Tibial nerve (tissue), 4 donors: ENCODE data around the gene OLR1. TPM values are rescaled to one million over a fixed set of nuclear protein-coding genes. Genes with fewer than 3 reads are reported as not detected.
"Not testable (repeated sequence)": the region's sequence is repeated elsewhere in the genome, so short reads cannot be mapped to it uniquely, and the experiment has no call there.

ENCODE experiments used
- DNase-seq, 2 donors: peaks; one replicate each; pipeline ENCODE4 v3.0.0-alpha.2; 2019; ENCODE audit warnings: low spot score in 2 of 2
- H3K27ac ChIP-seq, 4 donors: fragments of 200-600 bp; sonication (generic) in 3 of 4; one replicate each; pipeline ENCODE4 v1.5.1; 2017 to 2019; ENCODE audit warnings: mild to moderate bottlenecking in 1 of 4
- H3K27me3 ChIP-seq, 2 donors: fragments of 200-600 bp; sonication (generic) in 1 of 2; one replicate each; pipeline versions ENCODE4 v1.5.1 to v1.6.0; 2017 to 2019
- H3K36me3 ChIP-seq, 3 donors: fragments of 200-600 bp; sonication (generic); one replicate each; pipeline ENCODE4 v1.5.1; 2018 to 2019
- H3K4me1 ChIP-seq, 4 donors: fragments of 200-600 bp; sonication (generic) in 3 of 4; one replicate each; pipeline ENCODE4 v1.5.1; 2017 to 2019
- H3K4me3 ChIP-seq, 4 donors: fragments of 200-600 bp; sonication (generic) in 3 of 4; one replicate each; pipeline ENCODE4 v1.5.1; 2017 to 2019; ENCODE audit warnings: mild to moderate bottlenecking in 1 of 4, moderate library complexity in 1 of 4
- H3K9me3 ChIP-seq, 4 donors: fragments of 200-600 bp; sonication (generic) in 3 of 4; one replicate each; pipeline ENCODE4 v1.5.1; 2017 to 2019
- EP300 ChIP-seq, 2 donors: sonication (generic); formaldehyde crosslinking; IDR thresholded peaks; one replicate each; pipeline ENCODE4 v1.6.1; 2017; ENCODE audit warnings: antibody characterized with exemption in 2 of 2, mild to moderate bottlenecking in 1 of 2
- POLR2A ChIP-seq, 2 donors: fragments of 450-650 bp; IDR thresholded peaks; one replicate each; pipeline ENCODE4 v1.6.1; 2017; ENCODE audit warnings: antibody characterized with exemption in 2 of 2, mild to moderate bottlenecking in 2 of 2, moderate library complexity in 2 of 2
- whole genome bisulfite sequencing, 2 donors: methylation state at CpG; one replicate each; pipeline ENCODE4 v1.1.5; 2018; 5-methylcytosine and 5-hydroxymethylcytosine counted together
- total RNA-seq, 4 donors: library from RNA; depleted of rRNA; stranded (reverse); fragments of >200 nt; gene quantifications; one replicate each; pipeline ENCODE4 v1.1.0, GENCODE V29; 2016
- TF ChIP-seq, protein P1 (sequence below), 5 experiments: fragments of 200-600 bp in 3 of 5; fragments of 450-650 bp in 2 of 5; sonication (generic) in 3 of 5; IDR thresholded peaks; one replicate each; pipeline ENCODE4 v1.5.1; 2016 to 2019; ENCODE audit warnings: antibody characterized with exemption in 5 of 5, mild to moderate bottlenecking in 3 of 5, moderate library complexity in 2 of 5

The OLR1 gene
- total RNA-seq, 4 donors from 2014 or later: 0.84 to 18.1 (median 2.2) TPM

GRCh38 chr12:10211101-10211939 lies 39.4 kb upstream of the OLR1 start:
- H3K9me3 ChIP-seq: no peaks in the 10 kb centered on the region
- no peak overlapping the region for H3K4me3 ChIP-seq
- peak overlapping the region; percentile 97 to 100 (median 100) for H3K27ac ChIP-seq
- H3K4me1 ChIP-seq: peaks cover 0 to 26% (median 2%) of the 10 kb centered on the region in 4 donors
- no peaks in the 10 kb centered on the region for H3K36me3 ChIP-seq
- TF ChIP-seq, protein P1, sequence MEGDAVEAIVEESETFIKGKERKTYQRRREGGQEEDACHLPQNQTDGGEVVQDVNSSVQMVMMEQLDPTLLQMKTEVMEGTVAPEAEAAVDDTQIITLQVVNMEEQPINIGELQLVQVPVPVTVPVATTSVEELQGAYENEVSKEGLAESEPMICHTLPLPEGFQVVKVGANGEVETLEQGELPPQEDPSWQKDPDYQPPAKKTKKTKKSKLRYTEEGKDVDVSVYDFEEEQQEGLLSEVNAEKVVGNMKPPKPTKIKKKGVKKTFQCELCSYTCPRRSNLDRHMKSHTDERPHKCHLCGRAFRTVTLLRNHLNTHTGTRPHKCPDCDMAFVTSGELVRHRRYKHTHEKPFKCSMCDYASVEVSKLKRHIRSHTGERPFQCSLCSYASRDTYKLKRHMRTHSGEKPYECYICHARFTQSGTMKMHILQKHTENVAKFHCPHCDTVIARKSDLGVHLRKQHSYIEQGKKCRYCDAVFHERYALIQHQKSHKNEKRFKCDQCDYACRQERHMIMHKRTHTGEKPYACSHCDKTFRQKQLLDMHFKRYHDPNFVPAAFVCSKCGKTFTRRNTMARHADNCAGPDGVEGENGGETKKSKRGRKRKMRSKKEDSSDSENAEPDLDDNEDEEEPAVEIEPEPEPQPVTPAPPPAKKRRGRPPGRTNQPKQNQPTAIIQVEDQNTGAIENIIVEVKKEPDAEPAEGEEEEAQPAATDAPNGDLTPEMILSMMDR (IDR thresholded peaks at IDR 0.05): no peak
- TF ChIP-seq EP300 (IDR thresholded peaks at IDR 0.05) (no peak), POLR2A (IDR thresholded peaks at IDR 0.05) (no peak)
- no peak for DNase-seq
- WGBS, 2 donors: 95 to 96% methylated on average over 25 of the region's 25 CpGs
- H3K27me3 ChIP-seq: no peaks in the 10 kb centered on the region

DNA sequence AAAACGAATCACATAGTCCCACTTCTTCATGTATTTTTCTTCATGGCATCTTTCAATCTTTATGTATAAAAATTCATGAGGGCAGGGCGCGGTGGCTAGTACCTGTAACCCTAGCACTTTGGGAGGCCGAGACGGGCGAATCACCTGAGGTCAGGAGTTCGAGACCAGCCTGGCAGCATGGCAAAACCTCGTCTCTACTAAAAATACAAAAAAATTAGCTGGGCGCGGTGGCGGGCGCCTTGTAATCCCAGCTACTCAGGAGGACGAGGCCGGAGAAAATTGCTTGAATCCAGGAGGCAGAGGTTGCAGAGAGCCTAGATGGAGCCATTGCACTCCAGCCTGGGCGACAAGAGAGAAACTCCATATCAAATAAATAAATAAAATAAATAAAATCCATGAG lies 38.3 kb upstream of the OLR1 start:
- TF ChIP-seq EP300 (IDR thresholded peaks at IDR 0.05): no peak
- TF ChIP-seq, protein P1 (IDR thresholded peaks at IDR 0.05): no peak
- no peak for TF ChIP-seq POLR2A (IDR thresholded peaks at IDR 0.05)
- no peaks in the 10 kb centered on the region for H3K36me3 ChIP-seq
- H3K9me3 ChIP-seq: no peaks in the 10 kb centered on the region
- DNase-seq: no peak
- H3K4me1 ChIP-seq: peaks cover 0 to 19% (median 2%) of the 10 kb centered on the region in 4 donors
- WGBS, 2 donors: 94% methylated on average over 15 of the region's 15 CpGs
- no peak overlapping the region for H3K27ac ChIP-seq
- H3K4me3 ChIP-seq: no peak overlapping the region
- H3K27me3 ChIP-seq: no peaks in the 10 kb centered on the region

GRCh38 chr12:10207136-10207535 lies 35.2 kb upstream of the OLR1 start:
- Histone ChIP-seq H3K27me3 (no peaks in the 10 kb centered on the region), H3K9me3 (no peaks in the 10 kb centered on the region), H3K4me3 (no peak overlapping the region), H3K27ac (no peak overlapping the region), H3K36me3 (no peaks in the 10 kb centered on the region), H3K4me1 (peaks cover 0 to 6% (median 2%) of the 10 kb centered on the region in 4 donors)
- TF ChIP-seq POLR2A (IDR thresholded peaks at IDR 0.05) (no peak), EP300 (IDR thresholded peaks at IDR 0.05) (no peak)
- TF ChIP-seq, protein P1 (IDR thresholded peaks at IDR 0.05): no peak
- WGBS, 2 donors: 12 to 15% methylated on average over 2 of the region's 2 CpGs
- DNase-seq: no peak

- no peak overlapping the region for H3K27ac ChIP-seq
- H3K4me3 ChIP-seq: no peak overlapping the region
- H3K4me1 ChIP-seq: no peaks in the 10 kb centered on the region
- H3K27me3 ChIP-seq: no peaks in the 10 kb centered on the region
- 87 to 89% methylated on average over 3 of the region's 3 CpGs for WGBS, 2 donors
- TF ChIP-seq, protein P1 (IDR thresholded peaks at IDR 0.05): no peak
- TF ChIP-seq POLR2A (IDR thresholded peaks at IDR 0.05): no peak
- no peak for TF ChIP-seq EP300 (IDR thresholded peaks at IDR 0.05)
- H3K36me3 ChIP-seq: no peaks in the 10 kb centered on the region
- no peak for DNase-seq
- no peaks in the 10 kb centered on the region for H3K9me3 ChIP-seq
Measured at GRCh38 chr12:10205220-10205807, 33.4 kb upstream of the OLR1 start.

- H3K4me3 ChIP-seq, H3K36me3 ChIP-seq, DNase-seq, H3K27ac ChIP-seq, H3K9me3 ChIP-seq, H3K27me3 ChIP-seq, H3K4me1 ChIP-seq: not testable (repeated sequence)
- 87 to 88% methylated on average over 2 of the region's 2 CpGs for WGBS, 2 donors
Measured at GRCh38 chr12:10204495-10204894, 32.6 kb upstream of the OLR1 start.
